GM12878 (cell line): ENCODE measurements around the gene TRIM46. TPM values are rescaled to one million over a fixed set of nuclear protein-coding genes. Genes with fewer than 3 reads are reported as not detected.

Source experiments
- ATAC-seq: fragments of 200-7000 bp; cut with Tn5 transposase; 3 replicates; pipeline ENCODE4 v1.9.1; 2020; ENCODE audit warnings: mild to moderate bottlenecking, moderate library complexity
- BruUV-seq: library from RNA; stranded (reverse); fragments of 400-500 nt; replicated peaks from 2 replicates; lab custom pipeline; 2021; lab: Mats Ljungman, UMichigan
- CTCF ChIA-PET: fragments of 300-600 bp; sonication (Branson Sonifier 250); formaldehyde crosslinking; extraction: SDS; loops from one replicate; lab custom pipeline; 2021; ENCODE audit warnings: inconsistent platforms; lab: Yijun Ruan, JAX
- POLR2A ChIA-PET: fragments of 350-600 bp; formaldehyde crosslinking; extraction: SDS; loops from one replicate; lab custom pipeline; 2021; ENCODE audit warnings: inconsistent platforms; lab: Charles Lee
- RAD21 ChIA-PET: fragments of 300-600 bp; sonication (Branson Sonifier 250); formaldehyde crosslinking; loops from one replicate; lab custom pipeline; 2023; ENCODE audit warnings: antibody characterized with exemption; ENCODE audit not compliant: unreplicated experiment; lab: Charles Lee
- SMC1A ChIA-PET: fragments of 300-600 bp; sonication (Branson Sonifier 250); formaldehyde crosslinking; loops from one replicate; lab custom pipeline; 2023; ENCODE audit not compliant: unreplicated experiment, uncharacterized antibody; lab: Charles Lee
- DNase-seq: peaks from one replicate; pipeline ENCODE4 v3.0.0-alpha.2; 2011; ENCODE audit warnings: low read depth, low spot score
- FAIRE-seq: peaks from 3 replicates; lab custom pipeline; 2011; peaks lifted over from hg19 to GRCh38; lab: Jason Lieb, UNC
- H2AFZ ChIP-seq: 2 replicates; pipeline ENCODE4 v1.6.0; 2011; ENCODE audit warnings: low read depth, low read length, control low read depth; ENCODE audit not compliant: control insufficient read depth
- H3K27ac ChIP-seq: 2 replicates; pipeline ENCODE4 v1.5.1; 2011; ENCODE audit warnings: control low read depth; ENCODE audit not compliant: control insufficient read depth, insufficient read depth
- H3K27me3 ChIP-seq, 2 experiments: replicated peaks in 1 of 2; 2 replicates each; pipeline versions ENCODE4 v1.6.0 to v1.6.1; 2011; ENCODE audit warnings: low read length in 1 of 2; ENCODE audit not compliant: control insufficient read depth in 2 of 2, insufficient read depth in 2 of 2
- H3K36me3 ChIP-seq, 2 experiments: 2 replicates each; pipeline ENCODE4 v1.5.1; 2011; ENCODE audit warnings: low read length in 1 of 2; ENCODE audit not compliant: control insufficient read depth in 2 of 2, insufficient read depth in 2 of 2
- H3K4me1 ChIP-seq: 2 replicates; pipeline ENCODE4 v1.6.1; 2011; ENCODE audit warnings: mild to moderate bottlenecking, low read length, moderate library complexity, mixed read lengths; ENCODE audit not compliant: control insufficient read depth, insufficient read depth
- H3K4me2 ChIP-seq: 2 replicates; pipeline ENCODE4 v1.6.0; 2011; ENCODE audit warnings: control low read depth; ENCODE audit not compliant: control insufficient read depth, insufficient read depth
- H3K4me3 ChIP-seq: fragments of 200-600 bp; sonication (generic); 2 replicates; pipeline ENCODE4 v1.5.1; 2016
- H3K79me2 ChIP-seq: 2 replicates; pipeline ENCODE4 v1.6.0; 2011; ENCODE audit warnings: low read length; ENCODE audit not compliant: control insufficient read depth, insufficient read depth
- H3K9ac ChIP-seq: 2 replicates; pipeline ENCODE4 v1.8.0; 2011; ENCODE audit warnings: low read length, control low read depth, mixed read lengths; ENCODE audit not compliant: control insufficient read depth, insufficient read depth
- H3K9me3 ChIP-seq: replicated peaks from 3 replicates; pipeline ENCODE4 v1.5.1; 2011; ENCODE audit warnings: mild to moderate bottlenecking, low read length; ENCODE audit not compliant: control insufficient read depth, insufficient read depth
- H4K20me1 ChIP-seq: 2 replicates; pipeline ENCODE4 v1.6.0; 2011; ENCODE audit not compliant: control insufficient read depth, insufficient read depth
- CBFB ChIP-seq: IDR thresholded peaks from 2 replicates; pipeline ENCODE4 v1.6.1; 2016; ENCODE audit warnings: antibody characterized with exemption, low read depth
- CEBPZ ChIP-seq: fragments of 150-350 bp; IDR thresholded peaks from 2 replicates; pipeline ENCODE4 v1.6.1; 2016; ENCODE audit warnings: low read depth, low read length
- CHD2 ChIP-seq: IDR thresholded peaks from 2 replicates; pipeline ENCODE4 v1.6.1; 2011; ENCODE audit warnings: low read depth, low read length, improper control_type of control experiment, borderline replicate concordance
- DPF2 ChIP-seq: fragments of 450-650 bp; IDR thresholded peaks from 2 replicates; pipeline ENCODE4 v1.6.1; 2017; ENCODE audit warnings: mild to moderate bottlenecking
- FOXM1 ChIP-seq: IDR thresholded peaks from 2 replicates; pipeline ENCODE4 v1.6.1; 2012; ENCODE audit warnings: low read depth, mild to moderate bottlenecking, inconsistent platforms, low read length, moderate library complexity
- KAT2A ChIP-seq: conservative IDR thresholded peaks from 2 replicates; pipeline ENCODE4 v1.6.1; 2011; ENCODE audit warnings: low read depth, low read length; ENCODE audit not compliant: control insufficient read depth
- NFIC ChIP-seq: IDR thresholded peaks from 2 replicates; pipeline ENCODE4 v1.6.1; 2012; ENCODE audit warnings: low read depth, mild to moderate bottlenecking, inconsistent platforms, low read length, moderate library complexity
- POLR2AphosphoS2 ChIP-seq: IDR thresholded peaks from 2 replicates; pipeline ENCODE4 v1.6.1; 2011; ENCODE audit warnings: low read depth, mild to moderate bottlenecking, low read length, improper control_type of control experiment, moderate library complexity
- RAD51 ChIP-seq: fragments of 450-650 bp; IDR thresholded peaks from 2 replicates; pipeline ENCODE4 v1.6.1; 2016; ENCODE audit warnings: moderate library complexity, mild to moderate bottlenecking, inconsistent platforms
- STAT1 ChIP-seq: fragments of 450-650 bp; conservative IDR thresholded peaks from 2 replicates; pipeline ENCODE4 v1.6.1; 2014; ENCODE audit warnings: antibody characterized with exemption, mild to moderate bottlenecking
- STAT3 ChIP-seq: IDR thresholded peaks from 2 replicates; pipeline ENCODE4 v1.6.1; 2011; ENCODE audit warnings: low read depth, low read length, improper control_type of control experiment
- TAF1 ChIP-seq: IDR thresholded peaks from 2 replicates; pipeline ENCODE4 v1.6.1; 2011; ENCODE audit warnings: mild to moderate bottlenecking, low read depth, low read length, borderline replicate concordance
- TCF7 ChIP-seq: IDR thresholded peaks from 2 replicates; pipeline ENCODE4 v1.6.1; 2014; ENCODE audit warnings: antibody characterized with exemption, borderline replicate concordance
- USF1 ChIP-seq: IDR thresholded peaks from 2 replicates; pipeline ENCODE4 v1.6.1; 2011; ENCODE audit warnings: borderline replicate concordance, low read depth, mild to moderate bottlenecking, moderate library complexity, mixed read lengths, low read length; ENCODE audit not compliant: insufficient read depth; ENCODE audit errors: extremely low read length
- ZBTB33 ChIP-seq: fragments of 450-650 bp; IDR thresholded peaks from 2 replicates; pipeline ENCODE4 v1.6.1; 2017; ENCODE audit warnings: mild to moderate bottlenecking
- WGBS: methylation state at CpG from one replicate; pipeline ENCODE4 v1.1.6; 2016; ENCODE audit warnings: low lambda C conversion rate; ENCODE audit not compliant: insufficient replicate concordance, insufficient coverage; ENCODE audit errors: missing lambda C conversion rate; 5-methylcytosine and 5-hydroxymethylcytosine counted together
- in situ Hi-C: fragments of 300-500 bp; cut with MboI; formaldehyde crosslinking; loops from 9 replicates; pipeline ENCODE4 v1.14.3; 2018; ENCODE audit warnings: mixed read lengths
- intact Hi-C: fragments of 100-400 bp; cut with micrococcal nuclease; formaldehyde crosslinking; loops from one replicate; pipeline ENCODE4 v1.14.2; 2022; ENCODE audit not compliant: unreplicated experiment
- polyA plus RNA-seq, 11 experiments: library from polyadenylated mRNA; depleted of rRNA in 4 of 11; unstranded in 6 of 11; stranded (reverse) in 5 of 11; fragments of >200 nt; fragmentation: Nextera tagmentation in 4 of 11; fragmentation: Illumina TruSeq in 1 of 11; extraction: Ambion mirVana in 4 of 11; extraction: Trizol in 1 of 11; gene quantifications; 1 replicate in 1 of 11; 2 replicates in 10 of 11; pipeline versions ENCODE4 v1.2.1 to v1.2.3, GENCODE V29; 2011 to 2016; ENCODE audit warnings: inconsistent platforms in 2 of 11, missing spikeins in 2 of 11, low read depth in 1 of 11
- total RNA-seq, 4 experiments: library from RNA; depleted of rRNA in 3 of 4; stranded (reverse); fragments of >200 nt in 3 of 4; fragmentation: Illumina TruSeq in 1 of 4; extraction: Trizol in 1 of 4; gene quantifications; 2 replicates each; pipeline versions ENCODE4 v1.2.1 to v1.2.3, GENCODE V29; 2013 to 2021

Gene TRIM46
- total and polyA plus RNA-seq, 10 of the 15 experiments (the other 5 are each of a cell fraction or from before 2014, with no cell fraction given): 0.08 to 3.1 (median 0.97) TPM

- H3K9ac ChIP-seq: peak within 1 kb of the TSS; percentile 97
- peak within 1 kb of the TSS; percentile 93 for H3K27ac ChIP-seq
- peaks cover 0 to 3% of the 10 kb centered on the region in 2 experiments; a peak in 1 of 4 replicates for H3K36me3 ChIP-seq
- peaks cover 26% of the 10 kb centered on the region for H3K4me1 ChIP-seq
- ChIA-PET RAD21 (interaction anchor here (0.6 to 2.3 kb wide), 22 partner anchors 12 to 694 kb away, joined by 3 to 21 read pairs (median 4); partner anchors contain the start of genes EFNA3 and SLC50A1), POLR2A (interaction anchor here (0.6 to 7.4 kb wide), 15 partner anchors 12 to 783 kb away, joined by 3 to 77 read pairs (median 5); partner anchors contain the start of genes CLK2, MTX1 and SLC50A1), CTCF (interaction anchor here (0.6 to 12.1 kb wide), 60 partner anchors 8 to 788 kb away, joined by 3 to 284 read pairs (median 4); partner anchors contain the start of genes CLK2, FDPS, MTX1 and PMVK), SMC1A (interaction anchor here (0.6 to 4.7 kb wide), 19 partner anchors 12 to 111 kb away, joined by 3 to 46 read pairs (median 5); a partner anchor contains a TSS)
- no peaks in the 10 kb centered on the region for H4K20me1 ChIP-seq
- H3K79me2 ChIP-seq: peaks cover 12% of the 10 kb centered on the region
- peak within 1 kb of the TSS; percentile 96 for H2AFZ ChIP-seq
- peak within 1 kb of the TSS; percentile 97 for H3K4me2 ChIP-seq
- BruUV-seq: TSS peak; percentile 86
- DNase-seq (peak; percentile 89), ATAC-seq (peak; percentile 89), FAIRE-seq (peak; percentile 95)
- WGBS: under 1% methylated on average over 53 of the region's 57 CpGs
- H3K27me3 ChIP-seq: no peaks in the 10 kb centered on the region
- no peaks in the 10 kb centered on the region; the same call in 2 of the 3 replicates for H3K9me3 ChIP-seq
- in situ Hi-C loops: no loop called here
- H3K4me3 ChIP-seq: peak within 1 kb of the TSS; percentile 73
- intact Hi-C loops: loop anchor here (5.0 kb wide), 1 partner anchor 36 kb away; the partner anchor contains the start of gene SLC50A1
- TF ChIP-seq STAT3 (no peak), CEBPZ (no peak), TCF7 (no peak), ZBTB33 (no peak), TAF1 (peak; percentile 81; the same call in 1 of the 2 replicates), CBFB (peak; percentile 89), KAT2A (no peak), DPF2 (peak; percentile 67; the same call in 1 of the 2 replicates), USF1 (no peak), FOXM1 (no peak), CHD2 (0 out of 2 replicates have a peak, but pooled peaks have one; percentile 63), POLR2AphosphoS2 (peak; percentile 65; the same call in 1 of the 2 replicates), RAD51 (no peak), NFIC (no peak), STAT1 (0 out of 2 replicates have a peak, but pooled peaks have one; percentile 39)
These were observed 744 bp upstream of the TRIM46 start, which contains the start of gene KRTCAP2 for GRCh38 chr1:155172732-155173477. KRTCAP2 (minus strand) TSS chr1:155173304; CDS start chr1:155173224, 80 bp downstream.
